HG02610 (cell line): Measurements from ENCODE around the gene KCNH5.

Source experiments
- ATAC-seq: cut with Tn5 transposase; IDR thresholded peaks from one replicate; pipeline ENCODE4 v1.9.1; 2021; ENCODE audit warnings: mild to moderate bottlenecking, moderate library complexity; ENCODE audit not compliant: unreplicated experiment

Gene KCNH5

DNA sequence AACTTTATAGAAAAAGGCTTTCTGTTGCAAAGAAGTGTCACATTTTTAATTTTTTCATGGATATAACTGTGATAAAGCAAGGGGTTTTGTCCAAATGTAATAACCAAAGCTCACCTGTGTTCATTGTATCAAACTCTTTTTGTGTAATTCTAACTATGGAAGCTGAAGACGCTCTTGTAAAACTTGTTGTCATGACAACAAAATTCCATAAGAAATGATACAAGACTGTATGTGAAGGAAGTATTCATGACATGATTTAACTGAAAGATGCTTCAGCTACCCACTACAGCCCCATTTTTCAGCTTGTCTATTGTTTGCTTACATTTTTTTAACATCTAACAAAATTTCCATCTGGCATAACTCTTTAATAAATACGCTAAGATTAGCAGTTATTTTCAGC lies 360.9 kb downstream of the KCNH5 start:
- no peak for ATAC-seq

GRCh38 chr14:62682208-62682607 lies 363.1 kb downstream of the KCNH5 start:
- ATAC-seq: no peak

GRCh38 chr14:62674563-62675237 lies 370.6 kb downstream of the KCNH5 start:
- ATAC-seq: no peak

DNA sequence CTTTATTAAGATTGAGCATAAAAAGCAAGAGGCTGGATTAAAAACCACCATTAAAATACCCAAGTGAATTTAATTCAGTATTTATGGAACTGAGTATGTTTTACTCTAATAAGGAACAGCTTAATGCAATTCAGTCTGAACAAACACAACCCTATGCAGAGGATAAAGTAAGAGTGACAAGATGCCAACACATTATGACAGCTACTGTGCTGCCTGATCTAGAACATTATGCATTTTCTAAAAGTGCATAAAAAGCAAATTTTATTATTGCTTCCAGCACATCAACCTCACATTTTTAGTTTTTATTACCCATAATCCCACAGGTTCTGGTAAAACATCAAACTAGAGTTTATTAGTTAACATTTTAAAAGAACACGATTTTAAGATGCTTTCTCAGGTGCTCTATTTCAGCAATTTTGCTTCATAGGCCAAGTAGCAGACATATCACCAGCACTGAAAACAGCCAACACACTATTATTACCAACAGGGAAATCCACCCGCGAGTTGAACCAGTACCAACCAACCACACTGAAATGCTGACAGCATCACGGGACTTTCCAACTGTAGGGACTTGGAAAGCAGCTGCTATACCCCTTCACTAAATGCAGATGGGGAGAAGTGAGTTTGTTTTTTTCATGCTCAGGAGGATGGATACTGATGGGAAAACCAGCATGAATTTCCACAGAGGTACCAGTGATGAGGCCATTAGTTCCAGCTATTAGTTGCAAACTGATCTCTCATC lies 372.1 kb downstream of the KCNH5 start:
- no peak for ATAC-seq

DNA sequence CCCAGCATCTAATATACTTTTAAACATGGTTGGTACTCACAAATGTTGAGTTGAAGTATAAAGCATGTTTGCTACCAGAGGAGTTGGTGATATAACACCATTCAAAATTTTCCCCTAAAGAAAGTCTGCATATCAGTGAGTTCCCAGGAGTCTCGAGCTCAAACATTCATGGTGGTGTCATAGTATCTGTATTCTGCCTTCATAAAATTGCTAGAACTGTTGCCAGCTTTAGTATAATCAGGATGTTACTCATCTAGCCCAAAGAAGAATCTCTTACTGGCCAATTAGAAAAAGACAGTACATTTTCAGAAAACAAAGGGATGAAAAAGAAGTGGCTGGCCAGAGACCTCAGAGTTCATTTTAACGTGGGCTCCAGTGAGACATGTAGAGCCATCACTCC lies 374.7 kb downstream of the KCNH5 start:
- no peak for ATAC-seq

DNA sequence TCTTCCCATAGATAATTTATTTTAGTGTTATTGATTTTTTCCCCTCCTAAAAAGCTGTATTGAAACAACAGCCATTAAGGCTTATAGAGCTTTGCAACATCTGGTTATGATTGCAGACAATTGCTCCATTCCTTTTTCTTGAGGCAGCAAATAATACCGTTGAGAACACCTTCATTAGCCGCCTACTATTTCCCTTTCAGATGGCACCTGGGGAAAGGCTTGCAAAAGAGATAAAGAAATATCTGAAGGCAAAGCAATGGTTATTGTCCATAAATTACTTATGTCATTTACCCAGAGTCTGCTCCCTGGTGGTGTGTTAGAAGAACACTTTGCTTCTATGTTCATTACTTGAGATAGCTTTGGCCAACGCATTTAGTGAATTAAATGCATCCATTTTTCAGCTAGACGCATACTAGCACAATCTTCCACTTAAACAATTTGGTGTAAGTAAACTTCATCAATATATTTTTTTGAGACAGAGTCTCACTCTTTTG lies 377.8 kb downstream of the KCNH5 start:
- no peak for ATAC-seq

- no peak for ATAC-seq
These were observed 380.0 kb downstream of the KCNH5 start for GRCh38 chr14:62665286-62665685.

DNA sequence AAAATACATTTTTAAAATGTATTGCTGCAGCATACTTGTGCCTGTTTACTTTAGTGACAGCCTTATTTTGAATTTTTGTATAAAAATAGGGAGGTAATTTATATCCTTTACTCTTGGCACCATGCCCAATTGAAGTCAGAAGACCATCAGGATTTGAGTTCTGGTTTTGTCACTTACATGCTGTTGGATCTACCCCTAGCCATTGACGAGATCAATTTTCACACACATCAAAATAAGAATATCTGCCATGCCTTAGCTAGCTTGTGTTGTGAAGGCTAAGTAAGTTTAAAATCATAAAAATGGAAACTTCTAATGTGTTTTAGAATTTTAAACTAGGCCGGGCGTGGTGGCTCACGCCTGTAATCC lies 381.8 kb downstream of the KCNH5 start:
- no peak for ATAC-seq

GRCh38 chr14:62662811-62663455 lies 382.3 kb downstream of the KCNH5 start:
- ATAC-seq: no peak

DNA sequence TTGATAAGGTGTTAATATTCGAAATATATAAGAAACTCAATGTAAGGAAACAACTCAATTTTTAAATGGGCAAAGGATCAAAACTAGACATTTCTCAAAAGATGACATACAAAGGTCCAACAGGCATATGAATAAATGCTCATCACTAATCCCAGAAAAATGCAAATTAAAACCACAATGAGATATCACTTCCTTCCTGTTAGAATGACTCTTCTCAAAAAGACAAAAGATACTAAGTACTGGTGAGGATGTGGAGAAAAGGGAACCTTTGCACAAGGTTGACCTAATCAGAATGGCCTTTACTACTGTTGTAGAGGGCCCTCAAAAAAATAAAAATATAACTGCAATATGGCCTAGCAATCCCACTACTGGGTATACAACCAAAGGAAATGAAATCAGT lies 383.4 kb downstream of the KCNH5 start:
- no peak for ATAC-seq

DNA sequence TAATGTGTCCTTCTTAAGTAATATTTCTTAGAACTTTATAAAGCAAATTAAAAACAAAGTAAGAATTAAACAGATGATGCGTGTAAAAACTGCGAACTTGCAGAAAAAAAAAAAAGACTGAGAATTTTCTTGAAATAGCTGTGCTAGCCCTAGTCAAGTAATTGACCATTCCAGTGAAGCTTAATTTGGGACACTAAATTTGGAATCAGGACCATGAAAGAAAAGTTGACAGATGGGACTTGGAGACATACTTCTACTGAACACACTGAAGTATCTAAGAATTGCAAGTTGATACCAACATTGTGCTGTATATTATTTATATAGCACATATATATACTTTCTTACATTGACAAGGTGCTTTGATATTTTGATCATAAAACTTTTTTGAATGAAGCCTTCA lies 386.6 kb downstream of the KCNH5 start:
- no peak for ATAC-seq

DNA sequence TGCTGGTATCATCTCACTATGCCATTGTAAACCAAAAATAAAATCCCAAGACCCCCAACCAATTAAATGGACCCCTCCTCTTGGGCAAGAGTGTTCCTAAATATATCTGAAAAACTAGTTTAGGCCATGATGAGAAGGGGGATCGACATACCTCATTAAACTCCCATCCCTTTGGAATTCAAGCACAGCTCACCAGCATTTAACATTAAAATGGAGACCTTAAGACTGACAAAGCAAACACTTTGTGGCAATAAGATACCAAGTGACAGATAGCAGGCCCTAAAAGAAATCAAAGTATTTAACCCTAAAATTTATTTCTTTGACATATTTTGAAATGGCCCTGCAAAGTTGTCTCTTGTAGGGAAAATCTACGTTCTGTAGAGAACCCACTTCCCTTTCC lies 387.9 kb downstream of the KCNH5 start:
- ATAC-seq: no peak

- ATAC-seq: no peak
These were observed 390.1 kb downstream of the KCNH5 start for GRCh38 chr14:62655166-62655565.

GRCh38 chr14:62654641-62655040 lies 390.6 kb downstream of the KCNH5 start:
- ATAC-seq: no peak
